ENCODE results near the gene AIDA. TPM values are rescaled to one million over a fixed set of nuclear protein-coding genes. Genes with fewer than 3 reads are reported as not detected.

The AIDA gene
- total RNA-seq, 2 experiments from 2014 or later = 9.0 to 24.1 TPM

GRCh38 chr1:222734740-222735139 lies 22.4 kb upstream of the AIDA start:
- CTCF ChIA-PET (ENCODE audit: unreplicated experiment) = no interaction called here
- no TSS peak for BruUV-seq (replicated peaks)

GRCh38 chr1:222732216-222733159 lies 20.2 kb upstream of the AIDA start:
- intact Hi-C loops (cut with micrococcal nuclease; ENCODE audit: unreplicated experiment) = loop anchor here (2.0 kb wide), 1 partner anchor 20 kb away; the partner anchor contains the start of genes AIDA and BROX
- TF ChIP-seq EZH2phosphoT487 (IDR thresholded peaks at IDR 0.05; ENCODE audit: borderline replicate concordance, low read depth, low read length) (no peak), CTCF (conservative IDR thresholded peaks at IDR 0.05; ENCODE audit: low read length) (no peak)
- H2AFZ ChIP-seq (ENCODE audit: low read length) = no peak overlapping the region
- H3K27ac ChIP-seq (ENCODE audit: low read depth, low read length, poor library complexity, severe bottlenecking) = peak overlapping the region; percentile 80
- peak overlapping the region; percentile 74 for H3K4me2 ChIP-seq (ENCODE audit: low read length)
- no peaks in the 10 kb centered on the region for H3K9me2 ChIP-seq (ENCODE audit: insufficient read depth, low read length)
- ChIA-PET POLR2A (interaction anchor here (0.6 to 2.7 kb wide), 10 partner anchors 9 to 344 kb away, joined by 3 to 14 read pairs (median 4); partner anchors contain the start of genes AIDA and BROX), CTCF (ENCODE audit: unreplicated experiment) (no interaction called here)
- H3K36me3 ChIP-seq (ENCODE audit: insufficient read depth, low read length) = peaks cover 69% of the 10 kb centered on the region
- peaks cover 14% of the 10 kb centered on the region for H4K20me1 ChIP-seq (ENCODE audit: insufficient read depth, low read length)
- BruUV-seq (replicated peaks) = no TSS peak
- H3K79me2 ChIP-seq (ENCODE audit: insufficient read depth, low read depth, low read length) = no peaks in the 10 kb centered on the region
- peak overlapping the region; percentile 39 for H3K4me3 ChIP-seq (ENCODE audit: low read depth, low read length, poor library complexity, severe bottlenecking)
- H3K4me1 ChIP-seq (ENCODE audit: insufficient read depth, low read length, poor library complexity, severe bottlenecking) = peaks cover 35% of the 10 kb centered on the region
- DNase-seq (ENCODE audit: low spot score) = peak; percentile 80
- no peaks in the 10 kb centered on the region for H3K9me3 ChIP-seq (ENCODE audit: low read length)

More at GRCh38 chr1:222734740-222735139, 22.4 kb upstream of the AIDA start:
- no peak overlapping the region for H3K27ac ChIP-seq (ENCODE audit: low read depth, low read length, poor library complexity, severe bottlenecking)
- intact Hi-C loops (cut with micrococcal nuclease; ENCODE audit: unreplicated experiment) = loop anchor here (5.0 kb wide), 1 partner anchor 83 kb away; the partner anchor contains the start of gene DISP1
- H3K9me2 ChIP-seq (ENCODE audit: insufficient read depth, low read length) = no peaks in the 10 kb centered on the region
- POLR2A ChIA-PET = no interaction called here
- no peaks in the 10 kb centered on the region for H3K9me3 ChIP-seq (ENCODE audit: low read length)
- TF ChIP-seq CTCF (conservative IDR thresholded peaks at IDR 0.05; ENCODE audit: low read length) = no peak
- TF ChIP-seq EZH2phosphoT487 (IDR thresholded peaks at IDR 0.05; ENCODE audit: borderline replicate concordance, low read depth, low read length) = no peak
- no peak for DNase-seq (ENCODE audit: low spot score)
- peaks cover 47% of the 10 kb centered on the region for H3K36me3 ChIP-seq (ENCODE audit: insufficient read depth, low read length)
- H3K4me1 ChIP-seq (ENCODE audit: insufficient read depth, low read length, poor library complexity, severe bottlenecking) = peaks cover 38% of the 10 kb centered on the region
- H3K4me3 ChIP-seq (ENCODE audit: low read depth, low read length, poor library complexity, severe bottlenecking) = no peak overlapping the region
- H3K79me2 ChIP-seq (ENCODE audit: insufficient read depth, low read depth, low read length) = no peaks in the 10 kb centered on the region
- H3K4me2 ChIP-seq (ENCODE audit: low read length) = no peak overlapping the region
- H2AFZ ChIP-seq (ENCODE audit: low read length) = no peak overlapping the region
- peaks cover 14% of the 10 kb centered on the region for H4K20me1 ChIP-seq (ENCODE audit: insufficient read depth, low read length)
